Right atrium auricular region (tissue), 2 donors: Measurements from ENCODE around the gene ERN1. TPM values are rescaled to one million over a fixed set of nuclear protein-coding genes. Genes with fewer than 3 reads are reported as not detected.
"Not testable (repeated sequence)": the region's sequence is repeated elsewhere in the genome, so short reads cannot be mapped to it uniquely, and the experiment has no call there.

ENCODE experiments used
- DNase-seq: peaks from one replicate; pipeline ENCODE4 v3.0.0-alpha.2; 2019; ENCODE audit warnings: low spot score
- H3K27ac ChIP-seq, 2 donors: fragments of 200-600 bp; sonication (generic); 1 replicate in 1 of 2; 2 replicates in 1 of 2; pipeline ENCODE4 v1.5.1; 2016 to 2019
- H3K27me3 ChIP-seq, 2 donors: fragments of 200-600 bp; sonication (generic); one replicate each; pipeline versions ENCODE4 v1.5.1 to v1.6.0; 2017 to 2019
- H3K36me3 ChIP-seq: fragments of 200-600 bp; sonication (generic); one replicate; pipeline ENCODE4 v1.5.1; 2016
- H3K4me1 ChIP-seq, 2 donors: fragments of 200-600 bp; sonication (generic); one replicate each; pipeline versions ENCODE4 v1.5.1 to v1.6.0; 2017 to 2019
- H3K4me3 ChIP-seq, 2 donors: fragments of 200-600 bp; sonication (generic); 1 replicate in 1 of 2; 2 replicates in 1 of 2; pipeline ENCODE4 v1.5.1; 2017 to 2019; ENCODE audit warnings: mild to moderate bottlenecking in 1 of 2, moderate library complexity in 1 of 2
- H3K9me3 ChIP-seq, 2 donors: fragments of 200-600 bp; sonication (generic); one replicate each; pipeline ENCODE4 v1.5.1; 2019
- CTCF ChIP-seq, 2 donors: fragments of 200-600 bp; sonication (generic); IDR thresholded peaks; one replicate each; pipeline ENCODE4 v1.5.1; 2019; ENCODE audit warnings: antibody characterized with exemption in 2 of 2
- total RNA-seq, 2 donors: library from RNA; depleted of rRNA; stranded (reverse); fragments of >200 nt; gene quantifications; one replicate each; pipeline ENCODE4 v1.1.0, GENCODE V29; 2016

The ERN1 gene
- total RNA-seq, 2 donors from 2014 or later, result 7.0 to 11.9 TPM

DNA sequence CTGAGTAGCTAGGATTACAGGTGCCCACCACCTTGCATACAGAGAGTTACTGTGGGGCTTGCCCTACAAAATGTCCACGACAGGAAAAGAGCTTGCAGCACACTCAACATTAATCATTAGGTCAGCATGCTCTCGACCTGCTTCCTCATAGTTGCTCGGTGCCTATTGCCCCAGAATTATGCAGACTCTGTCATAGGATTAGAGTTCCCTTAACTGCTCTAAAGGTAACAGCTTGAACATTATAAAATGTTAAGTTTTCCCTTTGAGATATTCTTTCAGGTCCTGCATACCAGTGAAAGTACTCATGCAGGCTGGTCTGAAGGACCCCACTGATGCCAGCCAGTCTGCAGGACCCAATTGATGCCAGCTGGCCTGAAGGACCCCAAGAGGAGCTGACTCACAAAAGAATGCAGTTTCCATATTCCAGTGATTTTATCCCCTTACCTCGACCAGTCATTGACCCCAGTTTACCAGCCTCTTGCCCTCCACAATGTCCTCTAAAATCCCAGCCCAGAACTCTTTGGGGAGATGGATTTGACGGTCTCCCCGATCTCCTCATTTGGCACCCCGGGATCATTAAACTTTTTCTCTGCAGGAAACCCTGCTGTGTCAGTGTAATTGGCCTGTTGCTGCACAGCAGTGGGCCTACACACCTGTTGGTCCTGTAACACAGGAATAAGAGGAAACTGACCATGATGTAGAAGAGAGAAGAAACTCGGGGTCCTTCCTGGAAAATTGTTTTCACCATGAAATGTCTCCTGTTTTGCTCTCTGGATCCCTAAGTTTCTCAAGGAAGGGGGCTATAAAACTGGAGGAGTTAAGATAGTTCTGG, 120.2 kb downstream of the ERN1 start:
- Histone ChIP-seq H3K9me3 (no peaks in the 10 kb centered on the region), H3K4me1 (peaks cover 0 to 26% of the 10 kb centered on the region in 2 donors), H3K27ac (peak overlapping the region in 1 of 2 donors; percentile 3), H3K27me3 (no peaks in the 10 kb centered on the region), H3K36me3 (no peaks in the 10 kb centered on the region), H3K4me3 (no peak overlapping the region)
- peak; percentile 57 for DNase-seq
- TF ChIP-seq CTCF (IDR thresholded peaks at IDR 0.05), result no peak

GRCh38 chr17:64008830-64009229, 121.1 kb downstream of the ERN1 start:
- peak overlapping the region in 1 of 2 donors; percentile 40 for H3K27ac ChIP-seq
- H3K4me3 ChIP-seq, result no peak overlapping the region
- H3K36me3 ChIP-seq, result no peaks in the 10 kb centered on the region
- no peaks in the 10 kb centered on the region for H3K9me3 ChIP-seq
- H3K27me3 ChIP-seq, result no peaks in the 10 kb centered on the region
- no peak for TF ChIP-seq CTCF (IDR thresholded peaks at IDR 0.05)
- peaks cover 0 to 26% of the 10 kb centered on the region in 2 donors for H3K4me1 ChIP-seq
- peak; percentile 54 for DNase-seq

- Histone ChIP-seq H3K27ac (peak overlapping the region in 1 of 2 donors; percentile 40), H3K4me1 (peaks cover 0 to 26% of the 10 kb centered on the region in 2 donors), H3K4me3 (no peak overlapping the region), H3K36me3 (no peaks in the 10 kb centered on the region), H3K9me3 (no peaks in the 10 kb centered on the region), H3K27me3 (no peaks in the 10 kb centered on the region)
- TF ChIP-seq CTCF (IDR thresholded peaks at IDR 0.05), result no peak
- no peak for DNase-seq
Measured at GRCh38 chr17:64008346-64008745, 121.6 kb downstream of the ERN1 start.

GRCh38 chr17:64007838-64008282, 122.1 kb downstream of the ERN1 start:
- H3K4me1 ChIP-seq, result peaks cover 0 to 26% of the 10 kb centered on the region in 2 donors
- H3K27ac ChIP-seq, result peak overlapping the region; percentile 27 to 40
- H3K36me3 ChIP-seq, result no peaks in the 10 kb centered on the region
- H3K4me3 ChIP-seq, result no peak overlapping the region
- H3K9me3 ChIP-seq, result no peaks in the 10 kb centered on the region
- TF ChIP-seq CTCF (IDR thresholded peaks at IDR 0.05), result no peak
- DNase-seq, result peak; percentile 61
- H3K27me3 ChIP-seq, result no peaks in the 10 kb centered on the region

DNA sequence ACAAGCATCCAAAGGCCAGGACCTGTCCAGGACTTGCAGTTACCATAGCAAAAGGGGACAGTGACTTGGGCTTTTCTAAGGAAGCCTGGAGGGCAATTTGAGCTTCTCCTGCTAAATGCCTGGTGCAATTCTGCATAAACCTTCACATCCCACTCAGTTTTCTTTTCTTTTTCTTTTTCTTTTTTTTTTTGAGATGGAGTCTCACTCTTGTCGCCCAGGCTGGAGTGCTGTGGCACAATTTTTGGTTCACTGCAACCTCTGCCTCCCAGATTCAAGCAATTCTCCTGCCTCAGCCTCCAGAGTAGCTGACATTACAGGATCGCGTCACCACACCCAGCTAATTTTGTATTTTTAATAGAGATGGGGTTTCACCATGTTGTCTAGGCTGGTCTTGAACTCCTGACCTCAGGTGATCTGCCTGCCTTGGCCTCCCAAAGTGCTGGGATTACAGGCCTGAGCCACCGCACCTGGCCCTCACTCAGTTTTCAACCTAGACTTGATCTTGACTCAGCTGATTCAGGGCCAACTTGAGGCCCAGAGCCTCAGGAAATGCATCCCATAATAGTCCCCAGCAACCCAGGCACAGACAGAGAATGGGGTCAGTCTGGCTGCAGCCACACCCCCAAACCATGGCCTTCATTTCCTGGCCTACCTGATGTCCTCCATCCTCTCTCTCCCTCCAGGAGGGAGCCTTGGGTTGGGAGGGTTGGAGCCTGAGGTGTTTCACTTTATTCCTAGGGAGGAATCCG, 122.7 kb downstream of the ERN1 start:
- not testable (repeated sequence) for H3K27me3 ChIP-seq, H3K9me3 ChIP-seq, H3K36me3 ChIP-seq, H3K4me3 ChIP-seq
- peak overlapping the region; percentile 27 to 40 for H3K27ac ChIP-seq
- H3K4me1 ChIP-seq, result peaks cover 0 to 28% of the 10 kb centered on the region in 2 donors
- peak; percentile 56 for DNase-seq
